OCI-LY3 (cell line): ENCODE measurements around the gene SLC16A9.

Experiments
- EZH2phosphoT487 ChIP-seq: fragments of 200-600 bp; shearing (Covaris generic); IDR thresholded peaks from 2 replicates; pipeline ENCODE4 v1.6.1; 2018; ENCODE audit warnings: antibody characterized with exemption, mixed run types, low read depth
- TF ChIP-seq, protein P1 (sequence below): fragments of 200-600, 300-600 bp; sonication (generic); IDR thresholded peaks from 2 replicates; pipeline ENCODE4 v1.5.1; 2014; ENCODE audit warnings: antibody characterized with exemption, low read length, low read depth

DNA sequence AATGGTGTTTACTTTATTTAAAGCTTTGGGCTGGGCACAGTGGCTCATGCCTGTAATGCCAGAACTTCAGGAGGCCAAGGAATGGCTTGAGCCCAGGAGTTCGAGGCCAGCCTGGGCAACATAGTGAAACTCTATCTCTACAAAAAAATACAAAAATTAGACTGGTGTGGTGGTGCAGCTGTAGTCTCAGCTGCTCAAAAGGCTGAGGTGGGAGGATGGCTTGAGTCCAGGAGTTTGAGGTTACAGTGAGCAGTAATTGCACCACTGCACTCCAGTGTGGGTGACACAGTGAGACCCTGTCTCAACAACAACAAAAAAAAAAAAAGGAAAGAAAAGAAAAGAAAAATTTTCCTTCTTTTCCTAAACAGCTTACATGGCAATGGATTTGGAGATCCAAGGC lies 22.0 kb downstream of the SLC16A9 start:
- TF ChIP-seq, protein P1, sequence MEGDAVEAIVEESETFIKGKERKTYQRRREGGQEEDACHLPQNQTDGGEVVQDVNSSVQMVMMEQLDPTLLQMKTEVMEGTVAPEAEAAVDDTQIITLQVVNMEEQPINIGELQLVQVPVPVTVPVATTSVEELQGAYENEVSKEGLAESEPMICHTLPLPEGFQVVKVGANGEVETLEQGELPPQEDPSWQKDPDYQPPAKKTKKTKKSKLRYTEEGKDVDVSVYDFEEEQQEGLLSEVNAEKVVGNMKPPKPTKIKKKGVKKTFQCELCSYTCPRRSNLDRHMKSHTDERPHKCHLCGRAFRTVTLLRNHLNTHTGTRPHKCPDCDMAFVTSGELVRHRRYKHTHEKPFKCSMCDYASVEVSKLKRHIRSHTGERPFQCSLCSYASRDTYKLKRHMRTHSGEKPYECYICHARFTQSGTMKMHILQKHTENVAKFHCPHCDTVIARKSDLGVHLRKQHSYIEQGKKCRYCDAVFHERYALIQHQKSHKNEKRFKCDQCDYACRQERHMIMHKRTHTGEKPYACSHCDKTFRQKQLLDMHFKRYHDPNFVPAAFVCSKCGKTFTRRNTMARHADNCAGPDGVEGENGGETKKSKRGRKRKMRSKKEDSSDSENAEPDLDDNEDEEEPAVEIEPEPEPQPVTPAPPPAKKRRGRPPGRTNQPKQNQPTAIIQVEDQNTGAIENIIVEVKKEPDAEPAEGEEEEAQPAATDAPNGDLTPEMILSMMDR: no peak
- TF ChIP-seq EZH2phosphoT487: no peak
